Measurements from ENCODE around the gene BNC2. TPM values are rescaled to one million over a fixed set of nuclear protein-coding genes. Genes with fewer than 3 reads are reported as not detected.

The BNC2 gene
- polyA plus RNA-seq, 4 donors, result 0.81 to 11.1 (median 1.3) TPM; not detected in 1

DNA sequence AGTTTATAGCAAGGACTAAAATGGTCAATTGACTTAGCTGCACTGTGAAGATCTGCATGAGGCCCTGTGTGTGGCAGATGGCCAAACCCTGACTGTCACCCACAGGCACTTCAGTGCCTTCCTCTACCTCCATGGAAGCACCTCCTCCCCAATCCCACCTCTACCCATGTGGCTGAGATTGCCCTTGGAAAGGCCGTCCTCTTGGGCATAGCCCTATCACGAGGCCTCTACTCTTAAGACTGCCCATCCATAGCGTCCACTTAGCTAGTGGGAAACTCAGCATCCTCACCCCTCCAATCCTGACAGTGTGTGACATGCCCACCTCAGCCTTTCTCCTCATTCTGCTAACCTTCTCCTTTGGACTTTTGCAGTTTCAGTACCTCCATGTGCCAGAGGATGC is 510.2 kb downstream of the BNC2 start:
- Histone ChIP-seq H3K9me3 (ENCODE audit: control insufficient read depth in 2 of 2, insufficient read depth in 1 of 2, low read depth in 1 of 2, low read length in 1 of 2) (peaks cover 0 to 6% of the 10 kb centered on the region in 2 donors), H3K4me1 (ENCODE audit: control insufficient read depth in 3 of 3, insufficient read depth in 2 of 3, low read depth in 1 of 3, low read length in 2 of 3) (no peaks in the 10 kb centered on the region), H3K27me3 (ENCODE audit: control insufficient read depth in 3 of 3, insufficient read depth in 3 of 3, low read length in 3 of 3) (peaks cover 0 to 3% (median 0%) of the 10 kb centered on the region in 3 donors), H3K36me3 (ENCODE audit: control insufficient read depth in 3 of 3, insufficient read depth in 2 of 3, low read depth in 1 of 3, low read length in 3 of 3) (no peaks in the 10 kb centered on the region), H3K4me3 (ENCODE audit: low read depth in 1 of 3, low read length in 3 of 3) (no peak overlapping the region), H3K27ac (ENCODE audit: low read depth in 1 of 3, low read length in 2 of 3) (no peak overlapping the region)
- DNase-seq (no peak), FAIRE-seq (no peak)
- 85 to 92% (median 91%) methylated on average over 3 of the region's 3 CpGs for WGBS, 3 donors
